Sigmoid colon (tissue), 4 donors: Measurements from ENCODE around the gene BCL2L12.
"Not testable (repeated sequence)": the region's sequence is repeated elsewhere in the genome, so short reads cannot be mapped to it uniquely, and the experiment has no call there.

Experiments
- CTCF ChIP-seq, 4 experiments: fragments of 450-650 bp in 3 of 4; fragments of 200-600 bp in 1 of 4; IDR thresholded peaks; one replicate each; pipeline ENCODE4 v1.5.1; 2016 to 2019; ENCODE audit warnings: antibody characterized with exemption in 4 of 4, mild to moderate bottlenecking in 3 of 4, moderate library complexity in 2 of 4
- EP300 ChIP-seq, 4 donors: sonication (generic); formaldehyde crosslinking; IDR thresholded peaks; one replicate each; pipeline ENCODE4 v1.6.1; 2017; ENCODE audit warnings: antibody characterized with exemption in 4 of 4
- POLR2A ChIP-seq, 2 donors: fragments of 450-650 bp; IDR thresholded peaks; one replicate each; pipeline ENCODE4 v1.6.1; 2016; ENCODE audit warnings: antibody characterized with exemption in 2 of 2, mild to moderate bottlenecking in 2 of 2, moderate library complexity in 2 of 2
- POLR2AphosphoS5 ChIP-seq, 4 donors: sonication (generic); formaldehyde crosslinking; IDR thresholded peaks; one replicate each; pipeline ENCODE4 v1.6.1; 2017; ENCODE audit warnings: antibody characterized with exemption in 4 of 4

DNA sequence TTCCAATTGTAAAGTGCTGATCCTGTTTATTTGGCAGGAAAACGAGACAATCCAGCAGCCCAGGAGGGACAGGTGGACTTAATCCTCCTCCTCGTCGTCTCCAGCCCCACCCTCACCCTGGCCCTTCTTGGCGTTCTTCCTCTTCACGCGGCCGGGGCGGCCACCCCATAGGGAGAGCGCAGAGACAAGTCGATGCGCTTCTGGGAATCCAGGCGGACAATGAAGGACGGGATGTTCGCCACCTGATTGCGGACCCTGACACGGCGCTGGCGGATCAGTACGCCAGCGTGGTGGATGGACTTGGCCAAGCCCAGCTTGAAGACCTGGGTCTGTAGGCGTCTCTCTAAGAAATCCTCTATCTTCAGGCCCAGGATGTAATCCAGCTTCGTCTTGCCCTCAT, 53.7 kb downstream of the BCL2L12 start:
- not testable (repeated sequence) for TF ChIP-seq EP300, CTCF, POLR2A, POLR2AphosphoS5 (IDR thresholded peaks at IDR 0.05)
